GM21717 (cell line): Measurements from ENCODE around the gene DNAH3.
"Not testable (repeated sequence)": the region's sequence is repeated elsewhere in the genome, so short reads cannot be mapped to it uniquely, and the experiment has no call there.

Source experiments
- ATAC-seq: cut with Tn5 transposase; IDR thresholded peaks from one replicate; pipeline ENCODE4 v1.9.1; 2021; ENCODE audit warnings: mild to moderate bottlenecking, moderate library complexity; ENCODE audit not compliant: unreplicated experiment

DNAH3 gene

DNA sequence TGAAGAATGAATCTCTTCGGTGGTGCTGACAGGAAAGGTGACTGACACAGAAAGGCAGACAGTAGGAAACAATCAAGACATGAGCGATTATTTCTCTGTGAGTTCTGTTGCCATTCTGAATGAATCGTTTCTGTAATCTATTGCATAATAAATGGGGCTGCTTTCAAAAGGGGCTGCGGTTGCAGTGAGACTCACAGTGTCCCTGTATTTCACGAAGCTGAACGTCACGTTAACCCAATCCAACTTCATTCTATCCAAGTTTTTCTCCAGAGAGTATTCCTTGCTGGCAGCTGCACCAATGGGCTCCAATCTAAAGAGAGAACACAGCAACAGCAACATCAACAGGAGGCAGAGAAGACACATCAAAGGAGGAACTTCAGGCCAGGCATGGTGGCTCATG, 75.4 kb downstream of the DNAH3 start:
- ATAC-seq: no peak

DNA sequence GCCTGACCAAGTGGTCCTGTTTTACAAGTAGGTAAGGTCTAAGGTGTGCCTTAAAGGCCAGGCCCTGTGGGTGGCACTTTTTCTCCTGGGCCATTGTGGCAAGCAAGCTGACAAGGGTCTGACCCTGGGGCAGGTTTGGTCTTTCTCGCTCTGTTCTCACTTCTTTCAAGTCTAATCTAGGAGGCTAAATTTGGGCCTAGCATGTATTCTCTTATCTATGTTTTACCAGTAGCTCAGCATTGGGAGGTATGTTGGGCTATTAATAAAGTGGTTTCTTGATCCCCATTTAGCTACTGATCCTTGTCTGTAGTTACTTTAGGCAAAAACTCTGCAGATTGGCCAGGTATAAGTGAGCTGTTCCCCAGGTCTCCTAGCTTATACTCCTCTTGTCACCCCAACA, 77.7 kb downstream of the DNAH3 start:
- no peak for ATAC-seq

DNA sequence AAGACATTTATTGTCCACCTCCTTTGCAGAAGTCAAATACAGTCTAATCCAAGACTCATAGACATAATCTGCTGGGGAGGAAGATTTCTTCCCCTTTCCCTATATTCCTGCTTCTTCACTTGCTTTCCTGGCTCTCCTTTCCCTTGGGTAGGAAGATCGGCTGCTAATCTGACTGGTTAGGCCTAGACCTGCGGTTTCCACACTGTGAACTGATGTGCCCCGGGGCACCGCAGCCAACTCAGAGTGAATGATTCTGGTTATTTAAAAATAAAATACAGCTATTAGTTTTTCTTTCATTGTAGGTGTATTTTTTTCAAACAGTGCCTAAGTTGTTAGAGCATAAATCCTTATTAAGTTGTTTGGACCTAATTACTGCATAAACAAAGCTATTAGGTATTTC, 78.9 kb downstream of the DNAH3 start:
- no peak for ATAC-seq

DNA sequence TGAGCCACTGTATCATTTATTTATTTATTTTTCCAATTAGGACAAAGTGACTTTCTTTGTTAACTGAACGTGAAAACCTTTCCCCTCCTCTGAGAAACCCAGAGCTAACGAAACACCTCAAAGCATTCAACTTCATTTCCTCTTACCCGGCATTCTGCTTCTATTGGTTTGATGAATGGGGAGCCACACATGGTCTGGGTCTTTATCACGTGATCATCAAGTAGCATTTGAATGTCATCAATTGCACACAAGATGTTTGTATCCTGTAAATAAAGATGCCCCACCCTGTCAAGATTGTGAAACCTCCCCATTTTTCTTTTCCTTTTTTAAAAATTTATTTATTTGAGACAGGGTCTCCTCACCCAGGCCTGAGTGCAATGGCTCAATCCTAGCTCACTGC, 80.1 kb downstream of the DNAH3 start:
- no peak for ATAC-seq

DNA sequence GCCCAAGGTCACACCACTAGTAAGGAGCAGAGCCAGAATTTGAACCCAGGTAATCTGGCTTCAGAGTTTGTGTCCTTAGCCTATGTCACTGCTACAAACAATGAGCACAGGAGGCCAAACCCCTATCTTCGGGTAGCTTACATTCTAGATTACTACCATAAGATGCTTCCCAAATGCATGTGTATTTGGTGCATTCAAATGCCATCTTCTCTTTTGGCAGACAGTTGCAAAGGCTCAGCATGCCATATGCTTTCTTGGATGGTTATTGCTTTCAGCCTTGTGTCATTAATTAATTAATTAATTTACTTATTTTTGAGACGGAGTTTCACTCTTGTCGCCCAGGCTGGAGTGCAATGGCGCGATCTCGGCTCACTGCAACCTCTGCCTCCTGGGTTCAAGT, 80.7 kb downstream of the DNAH3 start:
- ATAC-seq: no peak

DNA sequence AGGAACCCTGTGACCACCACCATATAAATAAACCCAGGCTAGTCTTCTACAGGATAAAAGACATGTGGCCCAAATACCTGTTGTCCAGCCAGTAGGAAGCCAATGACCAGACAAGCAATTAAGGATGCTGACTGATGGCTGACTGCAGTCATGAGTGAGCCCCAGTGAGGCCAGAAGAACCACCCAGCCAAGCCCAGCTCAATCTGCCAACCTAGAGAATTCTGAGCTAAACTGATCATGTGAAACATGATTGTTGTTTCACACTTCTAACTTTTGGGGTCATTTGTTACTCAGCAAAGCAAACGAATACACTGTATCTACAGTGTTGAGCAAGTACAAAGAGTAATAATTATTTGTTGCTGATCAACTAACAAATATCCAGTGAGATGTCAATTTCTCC, 86.4 kb downstream of the DNAH3 start:
- no peak for ATAC-seq

DNA sequence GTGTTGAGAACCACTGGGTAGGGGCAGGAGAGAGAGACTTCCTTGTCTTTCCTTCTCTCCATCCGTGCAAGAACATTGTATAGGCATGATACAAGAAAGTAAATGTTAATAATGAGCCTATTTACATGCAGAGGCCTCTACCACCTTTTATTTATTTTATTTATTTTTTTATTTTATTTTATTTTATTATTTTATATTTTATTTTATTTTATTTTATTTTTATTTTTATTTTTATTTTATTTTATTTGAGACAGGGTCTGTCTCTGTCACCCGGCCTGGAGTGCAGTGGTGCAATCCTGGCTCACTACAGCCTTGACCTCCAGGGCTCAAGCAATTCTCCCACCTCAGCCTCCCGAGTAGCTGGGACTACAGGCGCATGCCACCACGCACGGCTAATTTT, 87.3 kb downstream of the DNAH3 start:
- not testable (repeated sequence) for ATAC-seq

DNA sequence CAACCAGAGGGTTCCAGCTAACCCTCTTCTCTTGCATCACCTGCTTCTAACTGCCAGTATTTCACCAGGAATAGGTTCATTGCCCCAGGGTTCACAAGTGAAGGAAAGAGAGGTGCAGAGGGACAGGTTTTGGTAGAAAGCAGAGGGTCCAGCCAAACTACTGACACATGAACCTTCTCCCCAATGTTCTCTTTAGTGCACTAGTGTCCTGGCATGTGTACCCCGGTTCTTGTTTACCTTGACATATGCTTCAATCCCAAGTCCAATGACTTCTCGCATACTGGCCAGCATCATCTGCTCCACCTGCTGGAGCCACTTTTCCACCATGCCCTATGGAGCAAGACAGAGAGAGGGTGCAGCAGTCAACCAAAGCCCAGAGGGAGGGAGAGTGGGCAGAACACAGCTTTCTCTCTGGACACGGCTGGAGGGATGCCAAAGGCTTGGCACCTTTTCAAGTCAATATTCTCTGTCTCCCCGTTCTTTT, 90.6 kb downstream of the DNAH3 start:
- no peak for ATAC-seq

DNA sequence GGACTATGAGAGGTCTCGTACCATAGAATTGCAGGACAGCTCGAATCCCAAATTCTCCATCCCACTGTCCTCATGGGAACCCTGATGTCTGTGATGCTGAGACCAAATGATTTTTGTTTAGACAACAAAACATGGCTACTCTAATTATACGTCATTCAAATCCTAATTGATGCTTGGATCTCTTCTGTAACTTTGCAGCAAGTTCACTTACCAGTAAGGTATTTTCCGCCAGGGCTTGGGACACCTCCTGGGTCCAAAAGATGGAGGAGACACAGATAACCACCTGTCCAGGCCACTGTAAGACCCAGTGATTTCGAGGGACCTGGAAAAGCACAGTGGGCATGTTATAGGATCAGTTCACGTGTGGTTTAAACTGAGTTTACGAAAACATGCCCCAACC, 92.8 kb downstream of the DNAH3 start:
- no peak for ATAC-seq

DNA sequence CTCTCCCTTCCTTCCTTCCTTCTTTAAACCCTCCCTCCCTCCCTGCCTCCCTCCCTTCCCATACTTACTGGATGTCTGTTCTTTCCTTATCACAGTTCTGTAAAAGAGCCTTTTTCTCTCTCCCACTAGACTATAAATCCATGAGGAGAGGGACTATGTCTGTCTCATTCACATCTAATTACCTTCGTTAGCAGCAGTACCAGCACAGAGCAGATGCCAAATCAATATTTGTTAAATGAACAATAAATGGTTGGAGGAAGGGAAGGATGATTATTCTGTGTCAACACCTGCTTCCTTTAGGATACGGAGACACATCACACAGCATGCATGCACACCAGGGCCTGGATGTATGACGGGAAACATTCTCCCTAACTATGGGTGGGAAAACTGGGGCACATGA, 94.2 kb downstream of the DNAH3 start:
- ATAC-seq: no peak

DNA sequence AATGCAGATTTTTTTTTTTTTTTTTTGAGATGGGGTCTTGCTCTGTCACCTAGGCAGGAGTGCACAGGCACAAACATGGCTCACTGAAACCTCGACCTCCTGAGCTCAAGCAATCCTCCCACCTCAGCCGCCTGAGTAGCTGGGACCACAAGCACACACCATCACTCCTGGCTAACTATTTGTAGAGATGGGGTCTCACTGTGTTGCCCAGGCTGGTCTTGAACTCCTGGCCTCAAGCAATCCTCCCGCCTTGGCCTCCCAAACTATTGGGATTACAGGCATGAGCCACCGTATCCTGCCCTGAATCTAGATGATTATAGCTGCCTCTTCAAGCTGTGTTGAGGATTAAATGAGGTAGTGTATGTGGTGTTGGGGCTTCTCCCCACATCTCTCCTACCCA, 94.9 kb downstream of the DNAH3 start:
- ATAC-seq: not testable (repeated sequence)

DNA sequence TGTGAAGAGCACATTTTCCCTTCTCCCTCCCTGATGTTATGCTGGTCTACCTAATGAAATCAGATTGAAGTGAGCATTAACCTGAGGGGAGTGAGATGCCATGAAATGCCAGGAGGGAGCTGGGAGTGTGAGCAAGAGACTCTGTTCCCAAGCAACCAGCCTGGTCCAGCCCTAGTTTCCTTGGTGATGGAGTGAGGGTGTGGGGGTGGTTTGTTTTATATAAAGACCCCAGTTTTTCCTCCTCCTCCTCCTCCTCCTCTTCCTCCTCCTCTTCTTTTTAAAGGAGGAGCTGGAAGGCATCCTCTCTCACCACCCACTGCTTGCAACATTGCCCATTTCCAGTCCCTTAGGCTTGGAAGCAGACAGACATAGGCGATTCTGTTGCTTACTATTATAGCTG, 97.1 kb downstream of the DNAH3 start:
- ATAC-seq: no peak

DNA sequence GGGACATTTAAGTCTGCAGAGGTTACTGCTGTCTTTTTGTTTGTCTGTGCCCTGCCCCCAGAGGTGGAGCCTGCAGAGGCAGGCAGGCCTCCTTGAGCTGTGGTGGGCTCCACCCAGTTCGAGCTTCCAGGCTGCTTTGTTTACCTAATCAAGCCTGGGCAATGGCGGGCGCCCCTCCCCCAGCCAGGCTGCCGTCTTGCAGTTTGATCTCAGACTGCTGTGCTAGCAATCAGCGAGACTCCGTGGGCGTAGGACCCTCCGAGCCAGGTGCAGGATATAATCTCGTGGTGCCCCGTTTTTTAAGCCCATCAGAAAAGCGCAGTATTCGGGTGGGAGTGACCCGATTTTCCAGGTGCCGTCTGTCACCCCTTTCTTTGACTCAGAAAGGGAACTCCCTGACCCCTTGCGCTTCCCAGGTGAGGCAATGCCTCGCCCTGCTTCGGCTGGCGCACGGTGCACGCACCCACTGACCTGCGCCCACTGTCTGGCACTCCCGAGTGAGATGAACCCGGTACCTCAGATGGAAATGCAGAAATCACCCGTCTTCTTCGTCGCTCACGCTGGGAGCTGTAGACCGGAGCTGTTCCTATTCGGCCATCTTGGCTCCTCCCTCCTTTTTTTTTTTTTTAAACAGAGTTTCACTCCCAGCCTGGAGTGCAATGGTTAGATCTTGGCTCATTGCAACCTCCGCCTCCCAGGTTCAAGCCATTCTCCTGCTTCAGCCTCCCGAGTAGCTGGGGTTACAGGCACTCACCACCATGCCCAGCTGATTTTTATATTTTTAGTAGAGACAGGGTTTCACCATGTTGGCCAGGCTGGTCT, 102.3 kb downstream of the DNAH3 start:
- not testable (repeated sequence) for ATAC-seq

DNA sequence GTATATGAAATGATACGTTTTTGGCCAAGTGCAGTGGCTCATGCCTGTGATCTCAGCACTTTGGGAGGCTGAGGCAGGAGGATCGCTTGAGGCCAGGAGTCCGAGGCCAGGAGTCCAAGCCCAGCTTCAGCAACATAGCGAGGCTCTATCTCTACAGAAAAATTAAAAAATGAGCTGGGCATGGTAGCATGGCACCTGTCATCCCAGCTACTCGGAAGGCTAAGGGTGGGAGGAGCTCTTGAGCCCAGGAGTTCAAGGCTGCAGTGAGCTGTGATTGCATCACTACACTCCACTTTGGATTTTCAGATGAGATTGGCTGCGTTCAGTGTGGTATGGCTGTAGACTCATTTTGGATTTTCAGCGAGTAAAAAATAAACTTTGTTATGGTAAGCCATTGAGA, 112.4 kb downstream of the DNAH3 start:
- no peak for ATAC-seq

DNA sequence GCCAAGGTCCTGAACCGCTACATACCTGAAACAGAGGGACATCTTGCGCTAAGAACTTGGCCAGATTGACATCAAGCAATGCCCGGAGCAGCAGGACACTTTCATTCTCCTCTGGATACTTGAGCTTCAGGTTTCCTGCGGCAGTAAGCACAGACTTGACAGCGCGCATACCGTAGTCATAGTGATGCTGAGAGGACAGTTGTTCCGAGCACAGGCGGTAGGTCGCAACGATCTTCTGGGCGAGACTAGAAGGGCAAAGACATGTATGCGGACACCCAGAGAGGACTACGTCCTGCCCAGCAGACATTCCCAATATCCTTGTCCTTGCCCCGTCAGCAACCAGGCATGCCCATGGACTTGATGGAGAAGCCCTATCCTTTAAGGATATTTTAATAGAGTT, 112.9 kb downstream of the DNAH3 start:
- ATAC-seq: no peak

DNA sequence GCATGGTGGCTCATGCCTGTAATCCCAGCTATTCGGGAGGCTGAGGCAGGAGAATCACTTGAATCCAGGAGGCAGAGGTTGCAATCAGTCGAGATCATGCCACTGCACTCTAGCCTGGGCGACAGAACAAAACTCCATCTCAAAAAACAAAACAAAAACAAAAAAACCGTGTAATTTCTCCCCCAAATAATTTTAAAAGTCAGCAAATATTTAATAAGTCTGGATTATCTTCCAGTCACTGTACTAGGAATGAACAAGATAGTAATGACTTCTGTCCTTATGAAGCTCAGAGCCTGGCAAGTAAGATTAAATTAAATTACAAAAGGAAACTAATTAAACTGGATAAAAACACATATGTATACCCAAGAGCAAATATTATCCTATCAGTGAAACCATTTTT, 113.5 kb downstream of the DNAH3 start:
- no peak for ATAC-seq

DNA sequence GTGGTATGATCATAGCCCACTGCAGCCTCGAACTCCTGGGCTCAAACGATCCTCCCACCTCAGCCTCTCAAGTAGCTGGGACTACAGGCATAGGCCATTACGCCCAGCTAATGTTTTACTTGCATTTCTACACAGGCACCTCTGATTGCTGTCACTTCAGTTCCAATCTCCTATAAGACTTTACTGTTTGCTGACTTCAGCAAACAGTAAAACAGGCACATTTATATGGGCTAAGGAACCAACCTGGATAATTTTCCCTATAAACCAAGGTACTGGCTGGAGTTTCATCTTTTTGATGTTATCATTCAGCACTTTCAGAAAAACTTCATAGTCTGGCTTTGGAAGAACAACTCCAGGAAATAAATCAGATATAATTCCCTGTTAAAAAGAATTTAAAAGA, 114.2 kb downstream of the DNAH3 start:
- ATAC-seq: no peak

DNA sequence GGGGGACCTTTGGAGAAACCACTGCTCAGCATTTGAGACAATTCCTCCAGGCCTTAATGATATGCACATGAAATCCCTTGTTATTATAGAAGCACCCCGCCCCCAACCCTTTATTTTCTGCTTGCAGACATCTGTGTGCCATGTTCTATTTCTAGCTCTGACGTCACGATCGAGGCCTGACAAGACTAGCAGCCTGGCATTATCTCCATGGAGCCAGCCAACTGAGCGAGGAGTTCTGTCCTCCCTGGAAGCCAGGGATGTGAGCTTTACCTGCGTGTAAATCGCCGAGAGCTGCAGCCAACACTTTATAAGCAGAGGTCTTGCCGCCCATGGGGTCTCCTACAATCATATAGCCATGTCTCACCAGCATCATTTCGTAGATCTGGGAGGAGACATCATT, 116.9 kb downstream of the DNAH3 start:
- no peak for ATAC-seq

DNA sequence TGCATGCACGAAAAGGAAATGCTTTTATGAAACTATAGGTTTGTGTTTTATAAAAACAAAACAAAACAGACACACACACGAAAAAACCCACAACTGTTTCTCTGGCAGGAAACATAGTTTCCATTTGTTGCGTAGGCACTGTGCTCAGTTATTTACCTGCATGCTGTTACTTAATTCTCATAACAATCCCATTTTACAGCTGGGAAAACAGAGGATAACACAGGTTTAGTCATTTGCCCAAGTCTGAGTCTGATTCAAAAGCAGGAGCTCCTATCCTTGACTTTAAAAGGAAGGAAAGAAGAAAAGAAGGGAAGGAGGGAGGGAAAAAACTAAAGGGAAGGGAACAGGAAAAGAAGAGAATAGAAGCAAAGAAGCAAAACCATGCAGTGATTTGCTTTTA, 117.4 kb downstream of the DNAH3 start:
- no peak for ATAC-seq

DNA sequence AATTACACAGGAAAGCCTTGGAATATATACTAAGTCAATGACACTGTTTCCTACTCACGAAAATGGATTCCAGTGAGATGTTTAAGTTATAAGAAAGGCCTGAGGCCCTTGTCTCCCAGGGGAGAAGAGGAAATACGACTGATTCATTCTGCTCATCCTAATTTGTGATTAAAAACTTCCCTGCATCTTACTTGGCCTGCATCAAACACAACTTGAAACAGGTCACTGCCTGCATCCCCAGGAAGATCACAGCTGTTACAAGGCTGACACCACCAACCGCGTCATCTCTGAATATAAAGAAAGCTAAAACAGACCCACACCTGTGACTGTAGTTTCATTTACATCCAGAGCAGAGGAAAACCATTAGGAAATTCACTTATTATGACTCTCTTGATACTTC, 121.9 kb downstream of the DNAH3 start:
- ATAC-seq: no peak

DNA sequence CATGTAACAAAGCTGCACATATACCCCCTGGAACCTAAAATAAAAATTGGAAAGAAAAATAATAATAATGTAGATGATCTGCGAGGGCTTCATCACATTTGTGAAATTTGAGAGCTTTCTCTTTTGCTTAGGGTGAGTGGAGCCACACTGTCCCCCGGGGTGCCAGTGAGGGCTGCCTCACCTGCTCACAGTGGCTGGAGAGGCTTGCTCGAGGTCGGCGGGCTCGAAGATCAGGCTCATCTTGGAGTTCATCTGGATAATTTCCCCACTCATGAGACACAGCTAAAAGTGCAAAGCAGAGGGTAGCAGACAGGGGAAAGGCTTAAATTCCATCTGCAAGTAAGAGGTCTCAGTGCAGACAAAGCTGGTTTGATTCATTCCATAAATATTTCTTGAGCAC, 123.8 kb downstream of the DNAH3 start:
- no peak for ATAC-seq

DNA sequence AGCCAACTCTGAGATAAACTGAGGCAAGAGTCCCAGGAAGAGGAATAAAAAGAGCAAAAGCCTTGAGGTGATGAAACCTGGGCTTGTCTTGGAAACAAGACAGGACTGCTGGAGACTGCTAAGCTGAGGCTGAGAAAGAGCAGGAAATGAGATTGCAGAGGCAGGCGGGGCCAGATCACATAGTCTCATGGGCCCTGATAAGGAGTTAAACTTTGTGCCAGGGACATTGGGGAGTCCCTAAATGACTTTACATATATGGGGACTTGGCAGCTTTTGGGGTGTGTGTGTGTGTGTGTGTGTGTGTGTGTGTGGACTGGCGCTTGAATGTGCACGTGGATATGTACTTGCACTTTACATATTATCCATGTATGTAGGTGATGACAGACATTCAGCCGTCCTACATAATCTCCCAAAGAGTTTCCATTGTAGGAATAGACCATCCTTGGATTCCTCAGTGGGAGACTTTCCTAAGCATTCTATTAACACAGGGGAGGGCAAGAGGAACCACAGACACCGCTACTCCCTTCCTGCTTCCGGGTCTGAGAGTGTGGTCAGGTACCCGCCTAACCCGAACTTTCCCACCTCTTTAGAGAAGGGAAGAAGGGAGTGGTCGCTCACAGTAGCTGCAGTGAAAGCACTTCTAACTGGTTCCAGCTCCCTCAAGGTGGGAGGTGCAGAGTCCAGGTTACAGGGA, 127.0 kb downstream of the DNAH3 start:
- no peak for ATAC-seq
